Keratinocyte (primary cell): ENCODE data around the gene HEYL.
"Not testable (repeated sequence)": the region's sequence is repeated elsewhere in the genome, so short reads cannot be mapped to it uniquely, and the experiment has no call there.

ENCODE experiments used
- CTCF ChIP-seq, 3 experiments: IDR thresholded peaks in 1 of 3; conservative IDR thresholded peaks in 1 of 3; optimal IDR thresholded peaks in 1 of 3; 2 replicates in 2 of 3; 3 replicates in 1 of 3; pipeline versions ENCODE3 to v1.5.1; 2011; ENCODE audit warnings: low read length in 3 of 3, mild to moderate bottlenecking in 3 of 3, moderate library complexity in 2 of 3, control low read depth in 1 of 3, inconsistent platforms in 1 of 3; ENCODE audit not compliant: insufficient read depth in 2 of 3; ENCODE audit errors: extremely low read depth in 1 of 3
- EZH2 ChIP-seq: IDR thresholded peaks from one replicate; pipeline ENCODE4 v1.6.1; 2012; ENCODE audit warnings: inconsistent platforms, mild to moderate bottlenecking, low read length, moderate library complexity

- not testable (repeated sequence) for TF ChIP-seq CTCF (optimal IDR thresholded peaks at IDR 0.05 in 1 of 3, IDR thresholded peaks at IDR 0.05 in 1 of 3, conservative IDR thresholded peaks at IDR 0.05 in 1 of 3; ENCODE audit: extremely low read depth in 1 of 3, insufficient read depth in 2 of 3, low read length in 3 of 3); EZH2
Measured at GRCh38 chr1:39601667-39602255, 37.7 kb downstream of the HEYL start.
